HL-60 (cell line): ENCODE results near the gene TRAF5.

Experiments used
- POLR2AphosphoS5 ChIP-seq: IDR thresholded peaks from 2 replicates; pipeline ENCODE4 v1.6.1; 2012; ENCODE audit warnings: low read depth
- REST ChIP-seq: IDR thresholded peaks from 2 replicates; pipeline ENCODE4 v1.6.1; 2012; ENCODE audit warnings: low read depth; ENCODE audit not compliant: insufficient replicate concordance
- TF ChIP-seq, protein P1 (sequence below): IDR thresholded peaks from one replicate; pipeline ENCODE4 v1.5.1; 2011; ENCODE audit warnings: low read length, control low read depth, inconsistent platforms; ENCODE audit not compliant: insufficient read depth

GRCh38 chr1:211378844-211379243 is 52.2 kb downstream of the TRAF5 start:
- TF ChIP-seq, protein P1, sequence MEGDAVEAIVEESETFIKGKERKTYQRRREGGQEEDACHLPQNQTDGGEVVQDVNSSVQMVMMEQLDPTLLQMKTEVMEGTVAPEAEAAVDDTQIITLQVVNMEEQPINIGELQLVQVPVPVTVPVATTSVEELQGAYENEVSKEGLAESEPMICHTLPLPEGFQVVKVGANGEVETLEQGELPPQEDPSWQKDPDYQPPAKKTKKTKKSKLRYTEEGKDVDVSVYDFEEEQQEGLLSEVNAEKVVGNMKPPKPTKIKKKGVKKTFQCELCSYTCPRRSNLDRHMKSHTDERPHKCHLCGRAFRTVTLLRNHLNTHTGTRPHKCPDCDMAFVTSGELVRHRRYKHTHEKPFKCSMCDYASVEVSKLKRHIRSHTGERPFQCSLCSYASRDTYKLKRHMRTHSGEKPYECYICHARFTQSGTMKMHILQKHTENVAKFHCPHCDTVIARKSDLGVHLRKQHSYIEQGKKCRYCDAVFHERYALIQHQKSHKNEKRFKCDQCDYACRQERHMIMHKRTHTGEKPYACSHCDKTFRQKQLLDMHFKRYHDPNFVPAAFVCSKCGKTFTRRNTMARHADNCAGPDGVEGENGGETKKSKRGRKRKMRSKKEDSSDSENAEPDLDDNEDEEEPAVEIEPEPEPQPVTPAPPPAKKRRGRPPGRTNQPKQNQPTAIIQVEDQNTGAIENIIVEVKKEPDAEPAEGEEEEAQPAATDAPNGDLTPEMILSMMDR: no peak
- TF ChIP-seq REST (no peak), POLR2AphosphoS5 (no peak)
